Smooth muscle cell (in vitro differentiated cells): ENCODE results near the gene MAPK13. TPM values are rescaled to one million over a fixed set of nuclear protein-coding genes. Genes with fewer than 3 reads are reported as not detected.
A peak's percentile ranks its signal among the peaks of the same experiment; 100 is the strongest.

Experiments used
- DNase-seq: peaks from one replicate; lab custom pipeline; 2025; ENCODE audit not compliant: unreplicated experiment; lab: John Stamatoyannopoulos, UW
- H2AFZ ChIP-seq: fragments of 200-600 bp; sonication (generic); 2 replicates; pipeline ENCODE4 v1.6.0; 2016; ENCODE audit warnings: antibody characterized with exemption, low read depth, mild to moderate bottlenecking
- H3F3A ChIP-seq: fragments of 200-600 bp; sonication (generic); 2 replicates; pipeline ENCODE4 v1.6.0; 2017; ENCODE audit warnings: antibody characterized with exemption, low read depth
- H3K27ac ChIP-seq: fragments of 200-600 bp; sonication (generic); 2 replicates; pipeline ENCODE4 v1.5.1; 2016; ENCODE audit warnings: low read depth, mild to moderate bottlenecking
- H3K27me3 ChIP-seq: fragments of 200-600 bp; sonication (generic); 2 replicates; pipeline ENCODE4 v1.6.1; 2016; ENCODE audit warnings: low read depth, mild to moderate bottlenecking
- H3K36me3 ChIP-seq: fragments of 200-600 bp; sonication (generic); 2 replicates; pipeline ENCODE4 v1.5.1; 2016; ENCODE audit warnings: low read depth
- H3K4me1 ChIP-seq: fragments of 200-600 bp; sonication (generic); 2 replicates; pipeline ENCODE4 v1.5.1; 2016; ENCODE audit warnings: low read depth
- H3K4me2 ChIP-seq: fragments of 200-600 bp; sonication (generic); 2 replicates; pipeline ENCODE4 v1.6.0; 2016; ENCODE audit warnings: mild to moderate bottlenecking
- H3K4me3 ChIP-seq: fragments of 200-600 bp; sonication (generic); 2 replicates; pipeline ENCODE4 v1.5.1; 2016; ENCODE audit warnings: mild to moderate bottlenecking
- H3K79me2 ChIP-seq: fragments of 200-600 bp; sonication (generic); 2 replicates; pipeline ENCODE4 v1.6.0; 2016; ENCODE audit warnings: low read depth, mild to moderate bottlenecking
- H3K9ac ChIP-seq: fragments of 200-600 bp; sonication (generic); 2 replicates; pipeline ENCODE4 v1.6.0; 2016; ENCODE audit warnings: low read depth
- H3K9me3 ChIP-seq: fragments of 200-600 bp; sonication (generic); replicated peaks from 2 replicates; pipeline ENCODE4 v1.5.1; 2016; ENCODE audit warnings: low read depth
- H4K20me1 ChIP-seq: fragments of 200-600 bp; sonication (generic); 2 replicates; pipeline ENCODE4 v1.6.0; 2016; ENCODE audit warnings: low read depth
- WGBS: methylation state at CpG from one replicate; pipeline ENCODE4 v1.1.7; 2016; ENCODE audit warnings: low lambda C conversion rate; 5-methylcytosine and 5-hydroxymethylcytosine counted together
- polyA plus RNA-seq: library from polyadenylated mRNA; unstranded; fragments of >200 nt; fragmentation: Nextera tagmentation; extraction: Ambion mirVana; gene quantifications from 2 replicates; pipeline ENCODE4 v1.2.1, GENCODE V29; 2016
- total RNA-seq: library from RNA; depleted of rRNA; stranded (reverse); fragments of >200 nt; gene quantifications from 2 replicates; pipeline ENCODE4 v1.2.3, GENCODE V29; 2014
- TF ChIP-seq, protein P1 (sequence below): fragments of 200-600 bp; sonication (generic); IDR thresholded peaks from 2 replicates; pipeline ENCODE4 v1.5.1; 2017; ENCODE audit warnings: borderline replicate concordance, mild to moderate bottlenecking, antibody characterized with exemption; ENCODE audit not compliant: insufficient read depth, poor library complexity, severe bottlenecking

Gene MAPK13
- total and polyA plus RNA-seq, 2 experiments from 2014 or later = 8.4 to 11.3 TPM

DNA sequence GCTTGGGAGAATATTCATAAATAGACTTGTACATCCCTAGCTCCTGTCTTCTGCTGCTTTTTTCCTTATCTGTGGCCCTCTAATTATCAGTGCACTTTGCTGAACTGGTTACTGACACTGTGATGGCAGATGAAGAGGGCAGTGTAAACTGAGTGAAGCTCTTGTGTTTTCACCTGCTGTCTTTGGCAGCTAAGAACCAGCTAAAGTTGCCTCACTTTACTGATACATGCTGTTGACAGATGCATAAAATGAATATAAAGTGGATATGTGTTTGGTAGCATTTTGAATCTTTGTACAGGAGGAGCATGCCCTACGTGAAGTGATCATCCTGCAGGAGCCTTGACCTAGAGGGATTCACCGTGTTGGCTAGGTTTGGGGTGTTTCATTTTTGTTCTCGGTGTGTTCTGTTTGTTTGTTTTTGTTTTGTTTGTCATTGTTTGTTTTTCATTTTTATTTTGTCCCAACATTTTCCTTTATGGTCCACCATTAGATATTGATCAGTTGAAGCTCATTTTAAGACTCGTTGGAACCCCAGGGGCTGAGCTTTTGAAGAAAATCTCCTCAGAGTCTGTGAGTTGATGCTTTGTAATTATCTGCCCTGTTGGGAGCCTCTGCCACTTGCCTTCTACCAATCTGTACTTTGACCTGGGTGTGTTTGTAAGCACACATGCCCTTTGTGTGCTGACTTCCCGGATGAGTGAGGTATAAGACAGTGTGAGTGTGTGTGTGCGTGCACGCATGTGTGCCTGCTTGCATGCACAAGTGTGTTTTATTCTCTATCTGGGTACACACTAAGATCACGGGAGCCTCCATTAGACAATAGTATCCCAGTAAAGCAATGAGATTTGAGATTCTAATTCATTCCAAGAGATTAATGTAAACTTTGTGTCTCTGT lies 34.6 kb upstream of the MAPK13 start:
- H3K9me3 ChIP-seq = no peaks in the 10 kb centered on the region
- H3K27me3 ChIP-seq = no peaks in the 10 kb centered on the region
- H3K36me3 ChIP-seq = no peaks in the 10 kb centered on the region
- DNase-seq = no peak
- no peak overlapping the region for H2AFZ ChIP-seq
- H4K20me1 ChIP-seq = peaks cover 12% of the 10 kb centered on the region
- TF ChIP-seq, protein P1, sequence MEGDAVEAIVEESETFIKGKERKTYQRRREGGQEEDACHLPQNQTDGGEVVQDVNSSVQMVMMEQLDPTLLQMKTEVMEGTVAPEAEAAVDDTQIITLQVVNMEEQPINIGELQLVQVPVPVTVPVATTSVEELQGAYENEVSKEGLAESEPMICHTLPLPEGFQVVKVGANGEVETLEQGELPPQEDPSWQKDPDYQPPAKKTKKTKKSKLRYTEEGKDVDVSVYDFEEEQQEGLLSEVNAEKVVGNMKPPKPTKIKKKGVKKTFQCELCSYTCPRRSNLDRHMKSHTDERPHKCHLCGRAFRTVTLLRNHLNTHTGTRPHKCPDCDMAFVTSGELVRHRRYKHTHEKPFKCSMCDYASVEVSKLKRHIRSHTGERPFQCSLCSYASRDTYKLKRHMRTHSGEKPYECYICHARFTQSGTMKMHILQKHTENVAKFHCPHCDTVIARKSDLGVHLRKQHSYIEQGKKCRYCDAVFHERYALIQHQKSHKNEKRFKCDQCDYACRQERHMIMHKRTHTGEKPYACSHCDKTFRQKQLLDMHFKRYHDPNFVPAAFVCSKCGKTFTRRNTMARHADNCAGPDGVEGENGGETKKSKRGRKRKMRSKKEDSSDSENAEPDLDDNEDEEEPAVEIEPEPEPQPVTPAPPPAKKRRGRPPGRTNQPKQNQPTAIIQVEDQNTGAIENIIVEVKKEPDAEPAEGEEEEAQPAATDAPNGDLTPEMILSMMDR = no peak
- H3K4me3 ChIP-seq = no peak overlapping the region
- H3K79me2 ChIP-seq = no peaks in the 10 kb centered on the region
- peaks cover 14% of the 10 kb centered on the region for H3K4me1 ChIP-seq
- 94% methylated on average over 8 of the region's 8 CpGs for WGBS
- no peak overlapping the region for H3K27ac ChIP-seq
- no peak overlapping the region for H3K9ac ChIP-seq
- H3K4me2 ChIP-seq = no peak overlapping the region
- H3F3A ChIP-seq = peaks cover 9% of the 10 kb centered on the region

DNA sequence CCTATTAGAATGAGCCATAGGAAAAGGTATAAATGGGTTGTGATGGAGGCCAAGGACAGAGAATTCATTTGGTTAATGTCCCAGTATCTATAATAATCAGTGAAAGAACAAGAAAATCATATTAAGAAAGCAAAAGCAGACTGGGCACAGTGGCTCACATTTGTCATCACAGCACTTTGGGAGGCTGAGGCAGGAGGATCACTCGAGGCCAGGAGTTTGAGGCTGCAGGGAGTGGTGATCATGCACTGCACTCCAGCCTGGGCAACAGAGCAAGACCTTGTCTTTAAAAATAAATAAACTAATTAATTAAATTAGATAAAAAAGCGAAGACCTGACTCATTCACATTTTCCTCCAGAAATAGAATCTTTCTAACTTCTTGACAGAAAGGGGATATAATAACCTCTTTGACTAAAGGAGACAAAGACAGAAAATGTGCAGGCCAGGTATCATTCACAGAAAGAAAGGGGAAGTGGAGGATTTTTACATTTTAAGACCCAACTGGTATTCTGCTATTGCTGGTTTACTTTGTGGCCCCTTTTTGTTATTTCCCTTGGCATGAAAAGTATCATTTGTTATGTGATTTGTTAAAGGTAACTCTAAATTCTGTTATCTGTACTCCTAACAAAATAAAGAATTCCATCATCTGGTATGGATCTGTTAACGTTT lies 31.9 kb upstream of the MAPK13 start:
- no peak for DNase-seq
- no peaks in the 10 kb centered on the region for H3K79me2 ChIP-seq
- H3K27me3 ChIP-seq = no peaks in the 10 kb centered on the region
- peaks cover 9% of the 10 kb centered on the region for H3F3A ChIP-seq
- H3K4me1 ChIP-seq = peaks cover 14% of the 10 kb centered on the region
- WGBS = 67% methylated on average over 3 of the region's 3 CpGs
- no peaks in the 10 kb centered on the region for H3K36me3 ChIP-seq
- no peak overlapping the region for H2AFZ ChIP-seq
- H3K9ac ChIP-seq = no peak overlapping the region
- peak overlapping the region; percentile 59 for H3K4me2 ChIP-seq
- H3K9me3 ChIP-seq = no peaks in the 10 kb centered on the region
- TF ChIP-seq, protein P1 = no peak
- H3K4me3 ChIP-seq = no peak overlapping the region
- H3K27ac ChIP-seq = peak overlapping the region; percentile 28
- peaks cover 12% of the 10 kb centered on the region for H4K20me1 ChIP-seq

DNA sequence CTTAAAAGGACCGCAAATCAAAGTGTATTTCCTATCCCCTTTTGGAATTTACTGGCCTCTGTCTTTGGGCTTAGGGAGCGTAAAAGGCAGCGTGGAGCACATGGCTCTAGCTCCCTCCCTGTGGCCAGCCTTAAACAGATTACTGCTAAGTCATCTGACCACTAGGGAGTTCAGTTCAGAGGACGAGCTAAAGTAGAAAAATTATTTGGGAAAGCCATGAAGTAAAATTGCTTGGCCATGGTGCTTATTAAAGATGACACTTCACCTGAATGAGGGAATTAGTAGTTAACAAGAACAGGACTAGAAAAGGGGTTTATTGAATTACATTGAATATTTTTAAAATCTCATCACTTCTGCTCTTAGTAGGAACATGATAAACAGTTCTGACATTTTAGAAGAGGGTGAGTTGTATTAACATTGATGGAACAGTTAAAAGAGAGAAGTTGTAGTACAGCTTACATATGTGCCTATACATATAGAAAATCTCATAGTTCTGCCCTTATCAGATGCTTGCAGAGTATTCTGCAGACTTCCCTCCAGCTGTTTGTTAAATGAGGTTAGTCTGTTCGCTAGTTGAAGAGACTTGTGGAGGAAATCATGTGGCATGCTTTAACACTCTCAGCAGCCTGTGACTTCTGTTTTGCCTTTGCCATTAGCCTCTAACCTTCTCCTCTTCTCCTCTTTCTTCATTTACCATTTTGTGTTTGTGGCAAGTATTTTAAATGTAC lies 31.2 kb upstream of the MAPK13 start:
- Histone ChIP-seq H3K4me1 (peaks cover 14% of the 10 kb centered on the region), H3K4me3 (no peak overlapping the region), H3K9ac (no peak overlapping the region), H3K27ac (peak overlapping the region; percentile 28), H3F3A (peaks cover 9% of the 10 kb centered on the region), H3K4me2 (peak overlapping the region; percentile 59), H3K9me3 (no peaks in the 10 kb centered on the region), H3K79me2 (no peaks in the 10 kb centered on the region), H3K27me3 (no peaks in the 10 kb centered on the region), H4K20me1 (peaks cover 12% of the 10 kb centered on the region), H3K36me3 (no peaks in the 10 kb centered on the region), H2AFZ (no peak overlapping the region)
- 18% methylated on average over 5 of the region's 5 CpGs for WGBS
- TF ChIP-seq, protein P1 = no peak
- no peak for DNase-seq
